Activated B cell treated with CpG ODN at 0.5 μM for 24 hours (primary cell): ENCODE data around the gene PELO. TPM values are rescaled to one million over a fixed set of nuclear protein-coding genes. Genes with fewer than 3 reads are reported as not detected.
"Not testable (repeated sequence)": the region's sequence is repeated elsewhere in the genome, so short reads cannot be mapped to it uniquely, and the experiment has no call there.

Experiments used
- ATAC-seq: fragments of 200-7000 bp; cut with Tn5 transposase; one replicate; pipeline ENCODE4 v1.10.0; 2021; ENCODE audit warnings: low read depth, mild to moderate bottlenecking, moderate library complexity
- CTCF ChIA-PET: fragments of 350-600 bp; sonication (Branson Sonifier 250); formaldehyde crosslinking; loops from one replicate; lab custom pipeline; 2021; ENCODE audit warnings: antibody characterized with exemption; lab: Charles Lee
- POLR2A ChIA-PET: fragments of 350-600 bp; sonication (Branson Sonifier 250); formaldehyde crosslinking; loops from one replicate; lab custom pipeline; 2021; ENCODE audit warnings: antibody characterized with exemption; lab: Charles Lee
- DNase-seq: peaks from one replicate; pipeline ENCODE4 v3.0.0; 2022
- H3K27ac Mint-ChIP-seq: one replicate; pipeline ENCODE4 v1.8.0; 2020; ENCODE audit warnings: mixed read lengths
- H3K27me3 Mint-ChIP-seq: one replicate; pipeline ENCODE4 v1.8.0; 2021; ENCODE audit warnings: mixed read lengths
- H3K36me3 Mint-ChIP-seq: one replicate; pipeline ENCODE4 v1.8.0; 2021; ENCODE audit warnings: low read depth, mixed read lengths
- H3K4me1 Mint-ChIP-seq: one replicate; pipeline ENCODE4 v1.8.0; 2021; ENCODE audit warnings: mixed read lengths
- H3K4me3 Mint-ChIP-seq: one replicate; pipeline ENCODE4 v1.8.0; 2020; ENCODE audit warnings: mild to moderate bottlenecking, mixed read lengths
- H3K9me3 Mint-ChIP-seq: one replicate; pipeline ENCODE4 v1.8.0; 2020; ENCODE audit warnings: mixed read lengths
- CTCF ChIP-seq: fragments of 200-600 bp; IDR thresholded peaks from one replicate; pipeline ENCODE4 v1.8.0; 2022; ENCODE audit warnings: antibody characterized with exemption, mild to moderate bottlenecking
- intact Hi-C: fragments of 100-400 bp; cut with micrococcal nuclease; formaldehyde crosslinking; loops from one replicate; pipeline ENCODE4 v1.15.1; 2024
- total RNA-seq: library from RNA; stranded (reverse); gene quantifications from 2 replicates; pipeline ENCODE4 v1.2.3, GENCODE V29; 2022

PELO gene
- total RNA-seq, 1 donor from 2014 or later: 23.0 TPM

GRCh38 chr5:52743529-52743928, 44.2 kb upstream of the PELO start:
- DNase-seq: no peak
- ChIA-PET CTCF (no interaction called here), POLR2A (no interaction called here)
- Mint-ChIP-seq H3K4me3 (no peak overlapping the region), H3K9me3 (no peaks in the 10 kb centered on the region), H3K27me3 (peaks cover 5% of the 10 kb centered on the region), H3K4me1 (no peaks in the 10 kb centered on the region), H3K36me3 (no peaks in the 10 kb centered on the region), H3K27ac (no peak overlapping the region)
- TF ChIP-seq CTCF: no peak
- intact Hi-C loops: no loop called here
- ATAC-seq: no peak

- no peak for TF ChIP-seq CTCF
- Mint-ChIP-seq H3K4me3 (no peak overlapping the region), H3K27me3 (peaks cover 5% of the 10 kb centered on the region), H3K27ac (no peak overlapping the region), H3K9me3 (no peaks in the 10 kb centered on the region), H3K4me1 (no peaks in the 10 kb centered on the region), H3K36me3 (no peaks in the 10 kb centered on the region)
- DNase-seq (no peak), ATAC-seq (no peak)
- CTCF ChIA-PET: no interaction called here
- intact Hi-C loops: no loop called here
- POLR2A ChIA-PET: no interaction called here
Measured at GRCh38 chr5:52743970-52744369, 43.7 kb upstream of the PELO start.

- H3K4me1 Mint-ChIP-seq, H3K4me3 Mint-ChIP-seq, intact Hi-C loops, H3K27me3 Mint-ChIP-seq, H3K9me3 Mint-ChIP-seq, CTCF ChIA-PET, ATAC-seq, H3K36me3 Mint-ChIP-seq, H3K27ac Mint-ChIP-seq, POLR2A ChIA-PET, DNase-seq: not testable (repeated sequence)
Measured at GRCh38 chr5:52744867-52745458, 42.8 kb upstream of the PELO start.

GRCh38 chr5:52746539-52746938, 41.2 kb upstream of the PELO start:
- H3K4me1 Mint-ChIP-seq: no peaks in the 10 kb centered on the region
- H3K4me3 Mint-ChIP-seq: no peak overlapping the region
- H3K27me3 Mint-ChIP-seq: peaks cover 5% of the 10 kb centered on the region
- no peak overlapping the region for H3K27ac Mint-ChIP-seq
- ChIA-PET POLR2A (no interaction called here), CTCF (no interaction called here)
- no peaks in the 10 kb centered on the region for H3K9me3 Mint-ChIP-seq
- H3K36me3 Mint-ChIP-seq: no peaks in the 10 kb centered on the region
- TF ChIP-seq CTCF: no peak
- no peak for DNase-seq
- no peak for ATAC-seq
- intact Hi-C loops: no loop called here

- Mint-ChIP-seq H3K4me1 (no peaks in the 10 kb centered on the region), H3K4me3 (no peak overlapping the region), H3K9me3 (no peaks in the 10 kb centered on the region), H3K27ac (no peak overlapping the region), H3K36me3 (no peaks in the 10 kb centered on the region), H3K27me3 (peaks cover 7% of the 10 kb centered on the region)
- POLR2A ChIA-PET: no interaction called here
- intact Hi-C loops: no loop called here
- ATAC-seq (no peak), DNase-seq (no peak)
- no peak for TF ChIP-seq CTCF
- CTCF ChIA-PET: no interaction called here
Measured at GRCh38 chr5:52748590-52748989, 39.1 kb upstream of the PELO start.

- ATAC-seq: no peak
- ChIA-PET CTCF (no interaction called here), POLR2A (no interaction called here)
- DNase-seq: no peak
- intact Hi-C loops: no loop called here
- no peaks in the 10 kb centered on the region for H3K4me1 Mint-ChIP-seq
- peaks cover 5% of the 10 kb centered on the region for H3K27me3 Mint-ChIP-seq
- H3K27ac Mint-ChIP-seq: no peak overlapping the region
- H3K36me3 Mint-ChIP-seq: no peaks in the 10 kb centered on the region
- no peak overlapping the region for H3K4me3 Mint-ChIP-seq
- H3K9me3 Mint-ChIP-seq: no peaks in the 10 kb centered on the region
- TF ChIP-seq CTCF: no peak
Measured at GRCh38 chr5:52749666-52750065, 38.0 kb upstream of the PELO start.
